Astrocyte (in vitro differentiated cells and primary cell): ENCODE measurements around the gene CEND1.

ENCODE experiments used
- EZH2 ChIP-seq: IDR thresholded peaks from 2 replicates; pipeline ENCODE4 v1.6.1; 2012; ENCODE audit warnings: mild to moderate bottlenecking, low read length, inconsistent platforms; ENCODE audit not compliant: insufficient read depth
- TF ChIP-seq, protein P1 (sequence below): IDR thresholded peaks from 2 replicates; pipeline ENCODE4 v1.5.1; 2011; ENCODE audit warnings: low read depth, mild to moderate bottlenecking, inconsistent platforms, low read length, moderate library complexity; ENCODE audit not compliant: insufficient read depth

DNA sequence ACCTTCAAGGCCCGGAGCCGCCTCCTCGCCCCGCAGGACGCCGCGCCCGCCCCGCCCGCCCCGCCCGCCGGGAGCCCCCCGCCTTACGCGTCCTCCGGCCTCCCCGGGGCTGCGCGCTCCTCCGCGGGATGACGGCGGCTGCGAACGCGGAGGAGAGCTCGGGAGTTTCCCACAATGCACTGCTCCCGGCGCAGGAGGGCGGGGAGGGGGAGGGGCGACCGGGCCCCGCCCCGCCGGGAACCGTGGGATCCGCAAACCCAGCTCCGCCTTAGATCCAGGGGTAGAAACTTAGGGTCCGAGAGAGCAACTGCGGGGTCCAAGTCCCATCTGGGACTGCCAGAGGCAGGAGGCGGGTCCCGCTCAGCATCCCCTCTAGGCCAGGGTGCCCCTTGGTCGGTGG lies at the start of gene CEND1:
- TF ChIP-seq, protein P1, sequence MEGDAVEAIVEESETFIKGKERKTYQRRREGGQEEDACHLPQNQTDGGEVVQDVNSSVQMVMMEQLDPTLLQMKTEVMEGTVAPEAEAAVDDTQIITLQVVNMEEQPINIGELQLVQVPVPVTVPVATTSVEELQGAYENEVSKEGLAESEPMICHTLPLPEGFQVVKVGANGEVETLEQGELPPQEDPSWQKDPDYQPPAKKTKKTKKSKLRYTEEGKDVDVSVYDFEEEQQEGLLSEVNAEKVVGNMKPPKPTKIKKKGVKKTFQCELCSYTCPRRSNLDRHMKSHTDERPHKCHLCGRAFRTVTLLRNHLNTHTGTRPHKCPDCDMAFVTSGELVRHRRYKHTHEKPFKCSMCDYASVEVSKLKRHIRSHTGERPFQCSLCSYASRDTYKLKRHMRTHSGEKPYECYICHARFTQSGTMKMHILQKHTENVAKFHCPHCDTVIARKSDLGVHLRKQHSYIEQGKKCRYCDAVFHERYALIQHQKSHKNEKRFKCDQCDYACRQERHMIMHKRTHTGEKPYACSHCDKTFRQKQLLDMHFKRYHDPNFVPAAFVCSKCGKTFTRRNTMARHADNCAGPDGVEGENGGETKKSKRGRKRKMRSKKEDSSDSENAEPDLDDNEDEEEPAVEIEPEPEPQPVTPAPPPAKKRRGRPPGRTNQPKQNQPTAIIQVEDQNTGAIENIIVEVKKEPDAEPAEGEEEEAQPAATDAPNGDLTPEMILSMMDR = no peak
- TF ChIP-seq EZH2 = no peak
